Stomach (tissue), 4 donors: ENCODE results near the gene WNT9B.

Source experiments
- CTCF ChIP-seq, 7 experiments: fragments of 450-650 bp in 4 of 7; fragments of 200-600 bp in 3 of 7; sonication (generic) in 3 of 7; IDR thresholded peaks; one replicate each; pipeline ENCODE4 v1.5.1; 2016 to 2019; ENCODE audit warnings: antibody characterized with exemption in 7 of 7, control low read depth in 2 of 7, mild to moderate bottlenecking in 1 of 7
- EP300 ChIP-seq: sonication (generic); formaldehyde crosslinking; IDR thresholded peaks from one replicate; pipeline ENCODE4 v1.6.1; 2017; ENCODE audit warnings: antibody characterized with exemption
- POLR2A ChIP-seq, 4 donors: fragments of 450-650 bp; IDR thresholded peaks; one replicate each; pipeline ENCODE4 v1.6.1; 2016; ENCODE audit warnings: antibody characterized with exemption in 4 of 4, control low read depth in 2 of 4, mild to moderate bottlenecking in 1 of 4, moderate library complexity in 1 of 4
- POLR2AphosphoS5 ChIP-seq, 3 donors: sonication (generic); formaldehyde crosslinking; IDR thresholded peaks; one replicate each; pipeline ENCODE4 v1.6.1; 2016; ENCODE audit warnings: antibody characterized with exemption in 3 of 3

GRCh38 chr17:46836500-46836899 is 14.9 kb upstream of the WNT9B start:
- TF ChIP-seq CTCF (IDR thresholded peaks at IDR 0.05) (no peak), POLR2AphosphoS5 (IDR thresholded peaks at IDR 0.05) (no peak), EP300 (no peak), POLR2A (IDR thresholded peaks at IDR 0.05) (no peak)
